Endothelial cell of umbilical vein (primary cell): Measurements from ENCODE around the gene NFILZ. TPM values are rescaled to one million over a fixed set of nuclear protein-coding genes. Genes with fewer than 3 reads are reported as not detected.

Experiments
- BruUV-seq: library from RNA; stranded (reverse); fragments of 400-500 nt; replicated peaks from 2 replicates; lab custom pipeline; 2021; lab: Mats Ljungman, UMichigan
- CTCF ChIA-PET: fragments of 300-600, 350-600 bp; sonication (Branson Sonifier 250); formaldehyde crosslinking; loops from one replicate; lab custom pipeline; 2021; ENCODE audit warnings: antibody characterized with exemption, inconsistent platforms; lab: Charles Lee
- POLR2A ChIA-PET: fragments of 300-600, 350-600 bp; sonication (Branson Sonifier 250); formaldehyde crosslinking; loops from one replicate; lab custom pipeline; 2021; ENCODE audit warnings: antibody characterized with exemption, inconsistent platforms; lab: Charles Lee
- DNase-seq: peaks from one replicate; pipeline ENCODE4 v3.0.0-alpha.2; 2011; ENCODE audit warnings: low read depth, low spot score
- FAIRE-seq: peaks from 2 replicates; lab custom pipeline; 2011; peaks lifted over from hg19 to GRCh38; lab: Jason Lieb, UNC
- H2AFZ ChIP-seq: 2 replicates; pipeline ENCODE4 v1.6.0; 2012; ENCODE audit warnings: low read depth, low read length, control low read depth, inconsistent platforms
- H3K27ac ChIP-seq: 2 replicates; pipeline ENCODE4 v1.5.1; 2011; ENCODE audit warnings: low read depth, mild to moderate bottlenecking, control low read depth, low read length, moderate library complexity; ENCODE audit not compliant: insufficient read depth
- H3K27me3 ChIP-seq, 2 experiments: 2 replicates each; pipeline versions ENCODE4 v1.6.0 to v1.6.1; 2011; ENCODE audit warnings: low read length in 2 of 2, mixed read lengths in 1 of 2; ENCODE audit not compliant: control insufficient read depth in 2 of 2, insufficient read depth in 2 of 2
- H3K36me3 ChIP-seq, 2 experiments: 2 replicates in 1 of 2; 3 replicates in 1 of 2; pipeline ENCODE4 v1.5.1; 2011; ENCODE audit warnings: low read length in 2 of 2, mild to moderate bottlenecking in 1 of 2, moderate library complexity in 1 of 2; ENCODE audit not compliant: control insufficient read depth in 2 of 2, insufficient read depth in 2 of 2; ENCODE audit errors: extremely low read depth in 1 of 2
- H3K4me1 ChIP-seq: 3 replicates; pipeline ENCODE4 v1.5.1; 2011; ENCODE audit warnings: mild to moderate bottlenecking, low read length; ENCODE audit not compliant: control insufficient read depth, insufficient read depth; ENCODE audit errors: extremely low read depth
- H3K4me2 ChIP-seq: 2 replicates; pipeline ENCODE4 v1.6.1; 2011; ENCODE audit warnings: low read length, control low read depth, mixed read lengths; ENCODE audit not compliant: insufficient read depth
- H3K4me3 ChIP-seq, 3 experiments: fragments of 200-600 bp in 1 of 3; sonication (generic), shearing (Covaris generic) in 1 of 3; replicated peaks in 1 of 3; 2 replicates each; pipeline ENCODE4 v1.5.1; 2011 to 2016; ENCODE audit warnings: control low read depth in 3 of 3, low read length in 3 of 3, mild to moderate bottlenecking in 2 of 3, inconsistent platforms in 1 of 3, low read depth in 1 of 3, moderate library complexity in 1 of 3; ENCODE audit not compliant: insufficient read depth in 1 of 3
- H3K79me2 ChIP-seq: 2 replicates; pipeline ENCODE4 v1.6.0; 2012; ENCODE audit warnings: low read length, inconsistent platforms; ENCODE audit not compliant: control insufficient read depth, insufficient read depth
- H3K9ac ChIP-seq: replicated peaks from 2 replicates; pipeline ENCODE3; 2011; ENCODE audit warnings: low read length, control low read depth; ENCODE audit not compliant: insufficient read depth; ENCODE audit errors: extremely low read depth
- H3K9me1 ChIP-seq: replicated peaks from 3 replicates; pipeline ENCODE4 v1.6.0; 2011; ENCODE audit warnings: mild to moderate bottlenecking, low read length; ENCODE audit not compliant: control insufficient read depth, insufficient read depth; ENCODE audit errors: extremely low read depth
- H3K9me3 ChIP-seq: replicated peaks from 2 replicates; pipeline ENCODE4 v1.5.1; 2012; ENCODE audit warnings: low read length, inconsistent platforms; ENCODE audit not compliant: control insufficient read depth, insufficient read depth
- H4K20me1 ChIP-seq: replicated peaks from 2 replicates; pipeline ENCODE3; 2011; ENCODE audit warnings: mild to moderate bottlenecking, low read length; ENCODE audit not compliant: control insufficient read depth, insufficient read depth; ENCODE audit errors: extremely low read depth
- EZH2 ChIP-seq: IDR thresholded peaks from 2 replicates; pipeline ENCODE4 v1.6.1; 2012; ENCODE audit warnings: borderline replicate concordance, low read depth, mild to moderate bottlenecking, moderate library complexity, low read length, inconsistent platforms; ENCODE audit not compliant: severe bottlenecking
- FOS ChIP-seq: IDR thresholded peaks from 2 replicates; pipeline ENCODE4 v1.6.1; 2011; ENCODE audit warnings: mild to moderate bottlenecking, low read length, moderate library complexity, borderline replicate concordance; ENCODE audit not compliant: insufficient read depth
- GATA2 ChIP-seq: IDR thresholded peaks from 2 replicates; pipeline ENCODE4 v1.7.0; 2011; ENCODE audit warnings: low read depth, mild to moderate bottlenecking, moderate library complexity, mixed read lengths, low read length; ENCODE audit not compliant: insufficient read length, insufficient read depth
- JUN ChIP-seq: IDR thresholded peaks from 2 replicates; pipeline ENCODE4 v1.6.1; 2011; ENCODE audit warnings: borderline replicate concordance, low read depth; ENCODE audit not compliant: insufficient read length, insufficient read depth
- POLR2A ChIP-seq: IDR thresholded peaks from 2 replicates; pipeline ENCODE4 v1.6.1; 2012; ENCODE audit warnings: low read depth, mild to moderate bottlenecking, control low read depth, low read length
- POLR2AphosphoS5 ChIP-seq: IDR thresholded peaks from 2 replicates; pipeline ENCODE4 v1.6.1; 2012; ENCODE audit warnings: low read depth, mild to moderate bottlenecking, control low read depth, low read length, moderate library complexity; ENCODE audit not compliant: insufficient read depth
- dilution Hi-C: fragments of 300-500 bp; cut with MboI; formaldehyde crosslinking; loops from one replicate; pipeline ENCODE4 v1.15.0; 2019; ENCODE audit warnings: low sequenced_read_pairs; ENCODE audit not compliant: extremely low pct_ligation_motif_present
- intact Hi-C: fragments of 100-400 bp; cut with micrococcal nuclease; formaldehyde crosslinking; loops from one replicate; pipeline ENCODE4 v1.10.0; 2022
- polyA plus RNA-seq, 4 experiments: library from polyadenylated mRNA; depleted of rRNA in 3 of 4; stranded (reverse) in 3 of 4; unstranded in 1 of 4; fragments of >200 nt; gene quantifications; 2 replicates each; pipeline versions ENCODE4 v1.2.1 to v1.2.3, GENCODE V29; 2011 to 2012; ENCODE audit warnings: missing spikeins in 1 of 4
- total RNA-seq: library from RNA; stranded (reverse); gene quantifications from 2 replicates; pipeline ENCODE4 v1.2.3, GENCODE V29; 2021

Gene NFILZ
- total and polyA plus RNA-seq, 2 donors (not counting 3 experiments of a cell fraction or from before 2014, with no cell fraction given): not detected

DNA sequence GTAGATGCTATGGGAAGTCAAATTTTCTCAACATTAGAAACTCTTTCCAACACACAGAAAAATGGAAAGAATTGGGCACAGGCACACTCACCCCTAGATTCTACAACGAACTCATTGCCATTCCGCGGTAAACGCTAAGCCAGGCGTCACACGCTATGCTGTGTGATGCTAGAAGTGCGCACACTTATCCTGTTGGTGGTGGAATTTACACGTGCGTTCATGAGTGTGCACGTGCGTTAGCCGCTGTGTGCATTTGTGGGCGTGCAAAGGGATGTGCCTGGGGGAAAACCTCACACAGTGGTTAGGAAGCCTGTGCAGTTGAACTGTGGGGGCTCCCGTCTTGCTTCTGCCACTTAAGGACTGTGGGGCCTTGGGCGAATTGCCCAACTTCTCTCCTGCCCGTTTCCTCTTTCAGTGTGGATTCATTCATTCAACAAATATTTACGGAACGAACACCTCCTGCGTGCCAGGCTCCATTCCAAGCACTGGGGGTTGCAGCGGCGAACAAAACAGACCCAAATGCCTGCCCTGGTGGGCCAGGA, 7.7 kb downstream of the NFILZ start:
- Histone ChIP-seq H3K4me2 (no peak overlapping the region), H3K9ac (no peak overlapping the region), H2AFZ (no peak overlapping the region), H3K27me3 (no peaks in the 10 kb centered on the region), H3K27ac (no peak overlapping the region), H3K4me1 (no peaks in the 10 kb centered on the region), H3K36me3 (no peaks in the 10 kb centered on the region), H4K20me1 (no peaks in the 10 kb centered on the region), H3K4me3 (no peak overlapping the region), H3K9me3 (no peaks in the 10 kb centered on the region), H3K9me1 (no peaks in the 10 kb centered on the region), H3K79me2 (no peaks in the 10 kb centered on the region)
- POLR2A ChIA-PET: interaction anchor here (0.7 kb wide), 1 partner anchor 1282 kb away, joined by 6 read pairs; no protein-coding TSS in a partner anchor
- dilution Hi-C loops (no loop called here), intact Hi-C loops (no loop called here)
- BruUV-seq: no TSS peak
- CTCF ChIA-PET: no interaction called here
- no peak for FAIRE-seq
- TF ChIP-seq JUN (no peak), FOS (no peak), GATA2 (no peak), POLR2AphosphoS5 (no peak), POLR2A (no peak), EZH2 (no peak)
- DNase-seq: no peak

DNA sequence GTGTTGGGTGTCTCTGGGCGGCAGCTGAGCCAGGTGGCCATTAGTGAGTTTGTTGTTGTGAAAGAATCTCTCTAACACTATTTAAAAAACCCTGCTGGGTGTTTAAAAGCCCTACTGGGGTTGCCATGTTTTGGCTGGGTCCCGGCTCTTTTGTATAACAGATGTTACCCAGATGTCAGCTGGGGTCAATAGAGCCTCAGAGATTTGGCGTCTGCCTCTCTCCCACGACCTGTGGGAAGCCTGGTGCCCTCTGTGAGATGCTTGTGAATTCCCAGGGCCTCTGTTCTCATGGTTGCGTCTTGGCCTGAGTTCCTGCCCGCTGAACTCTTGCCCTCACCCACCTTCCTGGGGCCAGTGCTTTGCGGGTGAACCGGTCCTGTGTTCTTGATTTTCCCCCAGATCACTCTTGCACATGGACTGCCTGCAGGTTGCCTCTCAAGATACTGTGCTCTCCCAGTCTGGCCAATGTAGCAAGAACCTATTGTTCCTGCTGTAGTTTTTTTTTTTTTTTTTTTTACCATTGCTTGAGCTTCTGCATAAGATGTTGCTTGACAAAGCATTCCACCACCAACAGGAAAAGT, 9.5 kb downstream of the NFILZ start:
- no peaks in the 10 kb centered on the region for H4K20me1 ChIP-seq
- DNase-seq (no peak), FAIRE-seq (no peak)
- no peak overlapping the region for H2AFZ ChIP-seq
- H3K4me3 ChIP-seq: no peak overlapping the region
- H3K27me3 ChIP-seq: no peaks in the 10 kb centered on the region
- no peak overlapping the region for H3K9ac ChIP-seq
- H3K4me2 ChIP-seq: no peak overlapping the region
- no TSS peak for BruUV-seq
- no peaks in the 10 kb centered on the region for H3K36me3 ChIP-seq
- CTCF ChIA-PET: interaction anchor here (0.6 to 4.1 kb wide), 4 partner anchors 9 to 1159 kb away, joined by 3 to 82 read pairs (median 3); no protein-coding TSS in a partner anchor
- intact Hi-C loops (no loop called here), dilution Hi-C loops (no loop called here)
- H3K79me2 ChIP-seq: no peaks in the 10 kb centered on the region
- H3K27ac ChIP-seq: no peak overlapping the region
- H3K9me1 ChIP-seq: no peaks in the 10 kb centered on the region
- POLR2A ChIA-PET: no interaction called here
- no peak for TF ChIP-seq GATA2
- H3K4me1 ChIP-seq: no peaks in the 10 kb centered on the region
- no peaks in the 10 kb centered on the region for H3K9me3 ChIP-seq
